Fibroblast of skin of back (primary cell): ENCODE data around the gene EIF4E2.
A peak's percentile ranks its signal among the peaks of the same experiment; 100 is the strongest.

Experiments
- DNase-seq: peaks from one replicate; pipeline ENCODE4 v3.0.0-alpha.2; 2013

Gene EIF4E2

DNA sequence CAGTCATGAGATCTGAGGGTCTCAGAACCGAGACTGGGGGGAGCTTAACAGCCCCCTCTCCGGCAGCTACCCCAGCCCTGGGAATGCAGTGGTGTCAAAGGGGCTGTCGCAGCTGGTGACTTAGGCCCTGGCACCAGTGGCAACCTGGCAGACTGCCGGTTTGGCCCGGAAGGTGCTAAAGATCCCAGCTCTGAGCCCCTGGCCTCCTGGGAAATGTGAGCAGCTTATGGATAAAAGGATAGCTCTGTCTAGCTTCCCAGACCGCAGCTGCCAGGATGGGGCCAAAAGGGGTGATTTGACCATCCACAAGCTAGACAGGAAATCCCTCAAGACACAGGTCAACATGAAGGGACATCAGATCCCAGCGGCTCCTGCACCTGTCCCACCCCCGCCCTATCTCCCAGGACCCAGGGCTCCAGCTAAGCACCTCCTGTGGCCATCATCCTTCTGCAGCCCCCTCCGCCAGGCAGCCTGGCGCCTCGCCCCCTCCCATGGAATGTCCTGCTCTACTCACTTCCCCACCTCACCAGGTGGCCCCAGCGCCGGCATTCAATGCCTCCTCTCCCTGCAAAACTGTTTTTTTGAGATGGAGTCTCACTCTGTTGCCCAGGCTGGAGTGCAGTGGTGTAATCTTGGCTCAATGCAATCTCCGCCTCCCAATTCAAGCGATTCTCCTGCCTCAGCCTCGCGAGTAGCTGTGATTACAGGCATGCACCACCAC lies 49.7 kb downstream of the EIF4E2 start:
- DNase-seq = no peak

GRCh38 chr2:232603283-232603682 lies 52.8 kb downstream of the EIF4E2 start:
- DNase-seq = no peak

DNA sequence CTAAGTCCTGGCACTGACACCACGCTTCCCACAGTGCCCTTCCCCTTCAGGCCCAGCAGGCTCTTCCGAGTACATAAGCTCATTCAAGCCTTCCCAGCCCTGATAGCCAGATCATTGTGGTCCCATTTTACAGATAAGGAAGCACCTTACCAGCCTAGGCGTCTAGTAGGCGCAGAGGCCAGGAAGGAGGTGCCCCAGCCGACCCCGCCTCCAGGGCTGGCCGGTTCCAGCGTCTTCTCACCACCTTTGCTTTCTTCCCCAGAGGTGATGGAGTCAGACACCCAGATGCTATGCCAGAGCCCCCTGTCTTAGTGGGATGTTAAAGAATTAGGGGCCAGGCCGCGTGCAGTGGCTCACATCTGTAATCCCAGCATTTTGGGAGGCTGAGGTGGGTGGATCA lies 54.0 kb downstream of the EIF4E2 start:
- no peak for DNase-seq

DNA sequence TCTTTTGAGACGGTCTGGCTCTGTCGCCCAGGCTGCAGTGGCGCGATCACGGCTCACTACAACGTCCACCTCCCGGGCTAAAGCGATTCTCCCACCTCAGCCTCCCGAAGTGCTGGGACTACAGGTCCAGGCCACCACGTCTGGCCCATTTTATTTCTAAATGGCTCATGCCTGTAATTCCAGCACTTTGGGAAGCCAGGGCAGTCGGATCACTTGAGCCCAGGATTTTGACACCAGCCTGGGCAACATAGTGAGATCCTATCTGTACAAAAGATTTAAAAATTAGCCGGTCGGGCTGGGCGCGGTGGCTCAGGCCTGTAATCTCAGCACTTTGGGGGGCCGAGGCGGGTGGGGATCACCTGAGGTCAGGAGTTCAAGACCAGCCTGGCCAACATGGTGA lies 56.5 kb downstream of the EIF4E2 start:
- DNase-seq = no peak

DNA sequence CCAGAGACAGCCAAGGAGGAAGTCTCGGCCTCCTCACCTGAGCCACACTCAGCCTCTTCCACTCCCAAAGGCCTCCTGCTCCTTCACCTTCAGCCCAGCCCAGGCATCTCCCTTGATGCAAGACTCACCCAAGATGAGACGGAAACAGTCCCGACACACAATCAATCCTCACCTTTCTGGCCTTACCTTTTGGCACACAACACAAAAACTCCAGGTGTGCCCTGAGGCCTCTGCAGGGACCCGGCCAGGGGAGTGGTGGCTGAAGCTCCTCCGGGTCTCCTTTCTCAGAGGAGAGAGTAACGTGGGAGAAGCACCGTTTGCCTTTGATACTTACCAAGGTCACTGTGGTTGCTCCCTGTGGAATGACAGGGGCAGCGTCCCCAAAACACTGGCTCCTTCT lies 59.1 kb downstream of the EIF4E2 start:
- DNase-seq = no peak

DNA sequence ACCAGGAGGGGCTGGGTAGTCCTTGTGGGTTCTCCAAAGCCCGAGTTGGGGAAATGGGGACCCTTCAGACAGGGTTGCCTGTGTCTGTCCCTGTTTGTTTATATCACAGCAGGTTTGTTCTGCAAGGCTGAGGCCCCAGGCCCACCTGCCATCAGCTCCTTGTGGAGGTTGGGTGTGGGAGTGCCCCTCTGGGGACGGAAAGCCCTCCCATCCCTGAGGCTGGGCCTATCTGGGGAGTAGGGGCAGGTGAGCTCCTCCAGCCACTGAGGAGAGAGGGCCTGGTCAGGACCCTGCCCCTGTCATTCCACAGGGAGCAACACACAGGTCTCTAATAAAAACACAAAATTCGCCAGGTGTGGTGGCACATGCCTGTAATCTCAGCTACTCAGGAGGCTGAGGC lies 59.6 kb downstream of the EIF4E2 start:
- DNase-seq = no peak

- DNase-seq = no peak
These were observed 60.6 kb downstream of the EIF4E2 start for GRCh38 chr2:232611061-232611460.

DNA sequence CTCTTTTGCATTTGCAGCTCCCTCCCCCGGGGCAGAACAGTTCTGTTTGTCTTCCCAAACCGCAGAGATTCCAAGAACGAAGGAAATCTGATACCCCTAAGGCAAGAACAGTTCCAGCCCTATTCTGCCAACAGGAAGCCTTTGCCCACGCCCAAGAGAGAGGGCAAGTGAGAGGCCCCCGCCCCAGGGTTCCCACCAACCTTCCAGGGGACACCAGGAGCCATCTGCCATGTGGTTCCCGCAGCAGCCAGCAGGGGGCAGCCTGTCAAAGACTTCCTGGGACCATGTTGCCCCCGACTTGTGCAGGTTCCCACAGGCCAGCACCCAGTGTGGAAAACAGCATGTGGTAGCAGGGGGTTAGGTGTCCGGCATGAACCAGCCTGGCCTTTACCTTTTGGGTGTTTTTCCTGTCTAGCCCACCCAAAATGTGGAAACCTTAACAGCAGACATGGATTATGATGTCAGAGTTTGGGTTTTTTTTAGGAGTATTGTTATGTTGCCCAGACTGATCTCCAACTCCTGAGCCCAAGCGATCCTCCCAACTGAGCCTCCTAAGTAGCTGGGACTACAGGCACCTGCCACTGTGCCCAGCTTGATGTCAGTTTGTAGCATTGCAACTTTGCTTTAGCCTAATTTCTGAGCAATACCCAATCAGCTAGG lies 61.2 kb downstream of the EIF4E2 start:
- DNase-seq = peak; percentile 92

- DNase-seq = no peak
These were observed 63.1 kb downstream of the EIF4E2 start for GRCh38 chr2:232613538-232614134.

- no peak for DNase-seq
These were observed 64.8 kb downstream of the EIF4E2 start for GRCh38 chr2:232615339-232615738.
